GM23338 (cell line): ENCODE data around the gene EFNB2. TPM values are rescaled to one million over a fixed set of nuclear protein-coding genes. Genes with fewer than 3 reads are reported as not detected.

ENCODE experiments used
- ATAC-seq: fragments of 200-7000 bp; cut with Tn5 transposase; 3 replicates; pipeline ENCODE4 v1.9.1; 2020
- DNase-seq: peaks from one replicate; pipeline ENCODE4 v3.0.0-alpha.2; 2015; ENCODE audit warnings: low spot score
- H2AFZ ChIP-seq: fragments of 200-600 bp; sonication (generic); 2 replicates; pipeline ENCODE4 v1.8.0; 2016; ENCODE audit warnings: antibody characterized with exemption, mild to moderate bottlenecking, moderate library complexity
- H3F3A ChIP-seq: fragments of 200-600 bp; sonication (generic); replicated peaks from 2 replicates; pipeline ENCODE4 v1.8.0; 2017; ENCODE audit warnings: antibody characterized with exemption, mixed run types, low read depth
- H3K27ac ChIP-seq: fragments of 200-600 bp; sonication (generic); 2 replicates; pipeline ENCODE4 v1.6.1; 2016; ENCODE audit warnings: low read depth
- H3K27me3 ChIP-seq: fragments of 200-600 bp; sonication (generic); 2 replicates; pipeline ENCODE4 v1.8.0; 2016; ENCODE audit warnings: mild to moderate bottlenecking, mixed run types, moderate library complexity; ENCODE audit not compliant: insufficient read depth
- H3K36me3 ChIP-seq: fragments of 200-600 bp; sonication (generic); 2 replicates; pipeline ENCODE4 v1.8.0; 2016; ENCODE audit warnings: mild to moderate bottlenecking; ENCODE audit not compliant: insufficient read depth
- H3K4me1 ChIP-seq: fragments of 200-600 bp; sonication (generic); 2 replicates; pipeline ENCODE4 v1.8.0; 2016; ENCODE audit warnings: mild to moderate bottlenecking, moderate library complexity; ENCODE audit not compliant: insufficient read depth
- H3K4me2 ChIP-seq: fragments of 200-600 bp; sonication (generic); 2 replicates; pipeline ENCODE4 v1.7.1; 2017; ENCODE audit warnings: mixed run types
- H3K4me3 ChIP-seq: fragments of 200-600 bp; sonication (generic); 2 replicates; pipeline ENCODE4 v1.6.1; 2016; ENCODE audit warnings: mixed run types
- H3K79me2 ChIP-seq: fragments of 200-600 bp; sonication (generic); replicated peaks from 2 replicates; pipeline ENCODE4 v1.8.0; 2017; ENCODE audit warnings: mild to moderate bottlenecking; ENCODE audit not compliant: insufficient read depth
- H3K9me2 ChIP-seq: fragments of 200-600 bp; sonication (generic); 2 replicates; pipeline ENCODE4 v1.8.0; 2017; ENCODE audit not compliant: insufficient read depth
- H4K20me1 ChIP-seq: fragments of 200-600 bp; sonication (generic); replicated peaks from 2 replicates; pipeline ENCODE4 v1.8.0; 2017; ENCODE audit warnings: mild to moderate bottlenecking; ENCODE audit not compliant: insufficient read depth
- H3K27ac Mint-ChIP-seq: 2 replicates; pipeline ENCODE4 v1.8.0; 2020; ENCODE audit warnings: inconsistent platforms, mild to moderate bottlenecking, moderate library complexity, mixed read lengths
- H3K27me3 Mint-ChIP-seq: 3 replicates; pipeline ENCODE4 v1.8.0; 2022; ENCODE audit warnings: low read depth, mild to moderate bottlenecking, moderate library complexity, mixed read lengths, inconsistent platforms; ENCODE audit not compliant: insufficient read depth, poor library complexity
- H3K36me3 Mint-ChIP-seq: 3 replicates; pipeline ENCODE4 v1.8.0; 2021; ENCODE audit warnings: low read depth, mild to moderate bottlenecking, inconsistent platforms, moderate library complexity, mixed read lengths
- H3K4me1 Mint-ChIP-seq: 3 replicates; pipeline ENCODE4 v1.8.0; 2020; ENCODE audit warnings: mild to moderate bottlenecking, inconsistent platforms, mixed read lengths
- H3K4me3 Mint-ChIP-seq: 3 replicates; pipeline ENCODE4 v1.8.0; 2021; ENCODE audit warnings: moderate library complexity, mild to moderate bottlenecking, inconsistent platforms, mixed read lengths
- H3K9me3 Mint-ChIP-seq: 3 replicates; pipeline ENCODE4 v1.8.0; 2020; ENCODE audit warnings: moderate library complexity, mild to moderate bottlenecking, inconsistent platforms, mixed read lengths
- CREB1 ChIP-seq: fragments of 250-450 bp; sonication (Bioruptor Pico); IDR thresholded peaks from 2 replicates; pipeline ENCODE4 v1.5.0; 2020; ENCODE audit warnings: low read depth, mild to moderate bottlenecking, moderate library complexity
- CTCF ChIP-seq, 2 experiments: fragments of 200-600 bp in 1 of 2; sonication (generic) in 1 of 2; conservative IDR thresholded peaks; 2 replicates each; pipeline versions ENCODE4 v1.5.1 to v1.6.1; 2016 to 2017; ENCODE audit warnings: antibody characterized with exemption in 2 of 2, low read depth in 2 of 2, mild to moderate bottlenecking in 2 of 2, moderate library complexity in 1 of 2
- ETS1 ChIP-seq: IDR thresholded peaks from 2 replicates; pipeline ENCODE4 v1.6.1; 2016; ENCODE audit warnings: antibody characterized with exemption
- EZH2 ChIP-seq: fragments of 200-600 bp; sonication (generic); IDR thresholded peaks from one replicate; pipeline ENCODE4 v1.8.0; 2017; ENCODE audit warnings: antibody characterized with exemption, mild to moderate bottlenecking, low read depth; ENCODE audit not compliant: unreplicated experiment
- EZH2phosphoT487 ChIP-seq: fragments of 200-600 bp; sonication (generic); IDR thresholded peaks from one replicate; pipeline ENCODE4 v1.8.1; 2018; ENCODE audit warnings: antibody characterized with exemption; ENCODE audit not compliant: unreplicated experiment
- JUNB ChIP-seq: IDR thresholded peaks from one replicate; pipeline ENCODE4 v1.6.1; 2016; ENCODE audit warnings: antibody characterized with exemption; ENCODE audit not compliant: unreplicated experiment
- NANOG ChIP-seq: IDR thresholded peaks from 2 replicates; pipeline ENCODE4 v1.6.1; 2016; ENCODE audit warnings: antibody characterized with exemption, borderline replicate concordance
- POLR2AphosphoS5 ChIP-seq: IDR thresholded peaks from 2 replicates; pipeline ENCODE4 v1.6.1; 2016; ENCODE audit warnings: antibody characterized with exemption, low read depth
- REST ChIP-seq: IDR thresholded peaks from one replicate; pipeline ENCODE4 v1.6.1; 2018; ENCODE audit warnings: antibody characterized with exemption; ENCODE audit not compliant: unreplicated experiment
- STAT1 ChIP-seq: IDR thresholded peaks from one replicate; pipeline ENCODE4 v1.6.1; 2016; ENCODE audit warnings: antibody characterized with exemption; ENCODE audit not compliant: unreplicated experiment
- ZNF114 ChIP-seq: fragments of 250-450 bp; sonication (Bioruptor Pico); IDR thresholded peaks from 2 replicates; pipeline ENCODE4 v1.5.0; 2020; ENCODE audit warnings: mild to moderate bottlenecking, moderate library complexity
- ZNF331 ChIP-seq: fragments of 250-450 bp; sonication (Bioruptor Pico); IDR thresholded peaks from 2 replicates; pipeline ENCODE4 v1.5.0; 2020; ENCODE audit warnings: low read depth, mild to moderate bottlenecking, moderate library complexity
- polyA plus RNA-seq: library from polyadenylated mRNA; unstranded; fragments of >200 nt; fragmentation: Nextera tagmentation; extraction: Ambion mirVana; gene quantifications from 2 replicates; pipeline ENCODE4 v1.2.1, GENCODE V29; 2016
- total RNA-seq: library from RNA; depleted of rRNA; stranded (reverse); fragments of >200 nt; shearing (Covaris generic); gene quantifications from 2 replicates; pipeline ENCODE4 v1.2.3, GENCODE V29; 2014

The EFNB2 gene
- total and polyA plus RNA-seq, 2 experiments from 2014 or later = 5.7 to 10.9 TPM

- no peak for TF ChIP-seq REST
- TF ChIP-seq ETS1 = no peak
- no peak for TF ChIP-seq CTCF (conservative IDR thresholded peaks at IDR 0.05; ENCODE audit: low read depth in 2 of 2)
- TF ChIP-seq EZH2phosphoT487 = no peak
- no peak for TF ChIP-seq NANOG
- no peak for TF ChIP-seq POLR2AphosphoS5
- no peak for TF ChIP-seq ZNF114 (CRISPR knock-in tag)
- TF ChIP-seq JUNB = no peak
- TF ChIP-seq ZNF331 (CRISPR knock-in tag) = no peak
Observed at GRCh38 chr13:106464076-106464475, 71.4 kb downstream of the EFNB2 start (continued).

GRCh38 chr13:106462710-106463109 is 72.8 kb downstream of the EFNB2 start:
- Histone ChIP-seq H3K4me2 (no peak overlapping the region), H3F3A (no peaks in the 10 kb centered on the region)
- peaks cover 3% of the 10 kb centered on the region; the same call in 2 of the 3 replicates for H3K4me1 Mint-ChIP-seq
- TF ChIP-seq EZH2 = no peak
- no peak for TF ChIP-seq REST
- no peak for TF ChIP-seq STAT1
- TF ChIP-seq EZH2phosphoT487 = no peak
- TF ChIP-seq JUNB = no peak
- no peak for TF ChIP-seq CREB1 (CRISPR knock-in tag)
- TF ChIP-seq CTCF (conservative IDR thresholded peaks at IDR 0.05; ENCODE audit: low read depth in 2 of 2) = no peak
- TF ChIP-seq ZNF114 (CRISPR knock-in tag) = no peak

More at GRCh38 chr13:106462710-106463109, 72.8 kb downstream of the EFNB2 start:
- peaks cover 12% of the 10 kb centered on the region for H3K9me2 ChIP-seq
- Mint-ChIP-seq H3K4me3 (no peak overlapping the region), H3K36me3 (no peaks in the 10 kb centered on the region), H3K27me3 (peaks cover 5% of the 10 kb centered on the region), H3K27ac (no peak overlapping the region; the same call in 1 of the 2 replicates), H3K9me3 (no peaks in the 10 kb centered on the region; the same call in 2 of the 3 replicates)
- no peak for DNase-seq
- peak overlapping the region; percentile 69; the same call in 1 of the 2 replicates for H2AFZ ChIP-seq
- no peaks in the 10 kb centered on the region for H3K36me3 ChIP-seq
- H3K27ac ChIP-seq = no peak overlapping the region
- no peaks in the 10 kb centered on the region for H3K27me3 ChIP-seq
- 0 out of 2 replicates have a peak, but pooled peaks cover 4% of the 10 kb centered on the region for H3K4me1 ChIP-seq
- H4K20me1 ChIP-seq = no peaks in the 10 kb centered on the region
- no peak for ATAC-seq
- no peaks in the 10 kb centered on the region for H3K79me2 ChIP-seq
- H3K4me3 ChIP-seq = no peak overlapping the region
